ENCODE results near the gene MZF1.
A peak's percentile ranks its signal among the peaks of the same experiment; 100 is the strongest.
"Not testable (repeated sequence)": the region's sequence is repeated elsewhere in the genome, so short reads cannot be mapped to it uniquely, and the experiment has no call there.

The MZF1 gene

DNA sequence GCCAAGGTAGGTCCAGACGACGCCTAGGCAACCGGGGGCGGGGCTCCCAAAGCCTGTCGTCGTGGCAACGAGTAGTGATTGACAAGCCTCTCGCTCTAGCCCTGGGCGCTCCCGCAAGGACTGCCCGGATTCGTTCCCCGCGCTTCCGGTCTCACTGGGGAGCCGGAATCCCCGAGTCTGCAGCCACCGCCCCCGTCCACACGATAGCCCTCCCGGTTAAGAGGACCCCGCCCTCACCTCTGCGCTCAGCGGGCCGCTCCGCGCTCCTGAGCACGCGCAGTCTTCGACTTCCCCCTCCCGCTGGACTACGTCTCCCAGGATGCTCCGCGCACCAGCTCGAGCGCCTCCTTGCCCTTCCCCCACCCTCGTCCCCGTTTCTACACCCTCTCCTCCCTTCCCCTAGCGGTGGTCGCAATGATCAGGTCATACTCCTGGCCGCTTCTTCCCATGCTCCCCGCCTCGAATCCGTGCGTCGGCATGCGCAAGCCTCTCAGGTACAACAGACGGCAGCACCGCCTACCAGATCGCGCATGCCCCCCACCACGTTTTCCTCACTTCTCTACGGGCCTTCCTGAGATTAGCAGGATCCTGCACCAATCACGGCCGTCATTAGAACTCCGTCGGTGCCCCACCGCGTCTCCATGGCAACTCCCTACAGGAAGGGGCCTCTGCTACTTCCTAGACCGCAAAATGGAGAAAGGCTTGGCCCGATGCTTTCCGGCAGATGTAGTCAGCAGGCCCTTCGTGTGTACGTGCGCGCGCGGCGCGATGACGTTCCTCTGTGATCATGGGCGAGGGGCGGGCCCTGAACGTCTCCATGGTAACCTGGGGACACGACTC, at the start of gene MZF1:
Gene MZF1 (minus strand): TSS at position 518 of the 840 bp plus-strand sequence. CDS start 1,946 bp downstream, outside the sequence.
- DNase-seq (ENCODE audit: low spot score) = peak; percentile 96

DNA sequence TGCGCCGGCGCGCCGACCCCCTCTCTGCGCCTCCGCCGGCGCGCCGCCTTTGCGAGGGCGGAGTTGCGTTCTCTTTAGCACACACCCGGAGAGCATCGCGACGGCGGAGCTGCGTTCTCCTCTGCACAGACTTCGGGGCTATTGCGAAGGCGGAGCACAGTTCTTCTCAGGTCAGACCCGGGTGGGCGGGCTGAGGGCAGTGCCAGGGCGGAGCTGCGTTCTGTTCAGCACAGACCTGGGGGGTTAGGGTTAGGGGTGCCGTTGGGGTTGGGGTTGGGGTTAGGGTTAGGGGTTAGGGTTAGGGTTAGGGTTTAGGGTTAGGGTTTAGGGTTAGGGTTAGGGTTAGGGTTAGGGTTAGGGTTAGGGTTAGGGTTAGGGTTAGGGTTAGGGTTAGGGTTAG, 34.1 kb upstream of the MZF1 start:
- DNase-seq (ENCODE audit: low spot score) = not testable (repeated sequence)

DNA sequence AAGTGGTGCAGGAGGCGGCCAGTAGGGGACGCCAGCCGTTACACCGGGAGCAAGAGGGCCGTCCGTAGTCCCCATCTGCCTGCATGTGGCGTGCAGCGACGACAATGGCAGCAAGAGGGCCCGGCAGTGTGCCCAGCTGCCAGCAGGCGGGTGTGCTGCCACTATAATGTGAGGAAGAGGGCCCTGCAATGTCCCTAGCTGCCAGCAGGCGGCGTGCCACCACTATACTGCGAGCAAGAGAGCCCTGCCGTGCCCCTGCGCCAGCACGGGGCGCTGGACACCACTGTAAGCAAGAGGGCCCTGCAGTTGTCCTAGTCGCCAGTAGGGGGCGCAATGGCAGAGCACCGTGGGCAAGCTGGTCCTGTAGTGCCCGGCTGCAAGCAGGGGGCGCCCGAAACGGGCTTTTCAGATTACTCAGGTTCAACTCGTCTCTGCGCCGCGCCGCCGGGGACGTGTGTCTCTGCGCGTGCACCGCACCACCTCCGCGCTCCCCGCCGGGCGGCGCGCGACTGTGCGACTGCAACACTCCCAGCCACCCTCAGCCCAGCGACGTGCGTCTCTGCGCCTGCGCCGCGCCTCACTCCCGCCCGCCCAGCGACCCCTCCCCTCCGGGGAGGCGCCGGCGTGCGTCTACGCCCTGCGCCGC, 33.2 kb upstream of the MZF1 start:
- not testable (repeated sequence) for DNase-seq (ENCODE audit: low spot score)

DNA sequence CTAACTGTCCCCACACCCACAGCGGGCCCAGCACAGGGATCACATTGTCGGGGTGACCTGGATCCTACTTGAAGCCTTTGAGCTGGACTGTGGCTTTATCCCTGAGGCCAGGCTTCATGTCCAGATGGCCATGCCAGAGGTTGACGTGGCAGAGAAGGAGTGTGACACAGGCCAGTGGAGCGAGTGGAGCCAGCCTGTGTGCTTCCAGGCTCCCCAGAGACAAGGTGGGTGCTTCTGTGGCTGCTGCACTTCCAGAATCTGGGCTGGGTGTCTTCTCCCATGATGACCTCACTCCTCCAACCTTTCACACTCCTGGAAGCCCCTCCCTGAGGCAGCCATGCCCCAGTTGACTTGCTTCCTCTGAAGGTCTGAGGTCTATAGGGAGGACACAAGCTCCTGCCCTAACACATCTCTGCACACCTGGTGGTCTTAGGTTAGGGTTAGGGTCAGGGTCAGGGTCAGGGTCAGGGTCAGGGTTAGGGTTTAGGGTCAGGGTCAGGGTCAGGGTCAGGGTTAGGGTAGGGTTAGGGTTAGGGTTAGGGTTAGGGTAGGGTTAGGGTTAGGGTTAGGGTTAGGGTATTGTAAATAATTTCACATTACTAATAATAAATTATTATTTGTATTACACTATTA, 13.1 kb upstream of the MZF1 start:
- no peak for DNase-seq (ENCODE audit: low spot score)

DNA sequence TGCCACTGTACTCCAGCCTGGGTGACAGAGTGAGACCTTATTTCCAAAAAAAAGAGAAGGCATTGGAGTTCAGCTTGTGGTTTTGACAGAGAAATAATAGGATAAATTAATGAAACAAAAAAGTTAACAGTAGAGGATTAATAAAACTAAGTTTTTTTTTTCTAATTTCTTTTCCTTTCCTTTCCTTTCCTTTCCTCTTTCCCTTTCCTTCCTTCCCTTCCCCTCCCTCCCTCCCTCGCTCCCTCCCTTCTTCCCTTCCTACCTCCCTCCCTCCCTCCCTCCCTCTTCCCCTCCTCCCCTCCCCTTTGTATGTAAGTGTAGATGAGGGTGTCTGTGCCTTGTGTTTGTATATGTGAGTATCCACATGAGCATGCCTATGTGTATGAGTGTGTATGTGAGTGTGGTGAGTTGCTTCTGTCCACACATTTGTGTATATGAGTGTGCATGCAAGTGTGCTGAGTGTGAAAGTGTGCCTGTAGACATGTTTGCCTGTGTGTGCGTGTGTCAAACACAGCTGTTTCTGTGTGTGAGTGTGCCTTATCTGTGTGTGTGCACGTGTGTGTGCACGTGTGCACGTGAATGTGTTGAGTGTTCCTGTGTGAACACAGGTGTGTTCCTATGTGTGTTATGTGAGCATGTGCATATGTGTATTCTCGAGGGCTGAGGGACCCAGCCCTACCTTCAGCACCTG, 12.5 kb upstream of the MZF1 start:
- no peak for DNase-seq (ENCODE audit: low spot score)

DNA sequence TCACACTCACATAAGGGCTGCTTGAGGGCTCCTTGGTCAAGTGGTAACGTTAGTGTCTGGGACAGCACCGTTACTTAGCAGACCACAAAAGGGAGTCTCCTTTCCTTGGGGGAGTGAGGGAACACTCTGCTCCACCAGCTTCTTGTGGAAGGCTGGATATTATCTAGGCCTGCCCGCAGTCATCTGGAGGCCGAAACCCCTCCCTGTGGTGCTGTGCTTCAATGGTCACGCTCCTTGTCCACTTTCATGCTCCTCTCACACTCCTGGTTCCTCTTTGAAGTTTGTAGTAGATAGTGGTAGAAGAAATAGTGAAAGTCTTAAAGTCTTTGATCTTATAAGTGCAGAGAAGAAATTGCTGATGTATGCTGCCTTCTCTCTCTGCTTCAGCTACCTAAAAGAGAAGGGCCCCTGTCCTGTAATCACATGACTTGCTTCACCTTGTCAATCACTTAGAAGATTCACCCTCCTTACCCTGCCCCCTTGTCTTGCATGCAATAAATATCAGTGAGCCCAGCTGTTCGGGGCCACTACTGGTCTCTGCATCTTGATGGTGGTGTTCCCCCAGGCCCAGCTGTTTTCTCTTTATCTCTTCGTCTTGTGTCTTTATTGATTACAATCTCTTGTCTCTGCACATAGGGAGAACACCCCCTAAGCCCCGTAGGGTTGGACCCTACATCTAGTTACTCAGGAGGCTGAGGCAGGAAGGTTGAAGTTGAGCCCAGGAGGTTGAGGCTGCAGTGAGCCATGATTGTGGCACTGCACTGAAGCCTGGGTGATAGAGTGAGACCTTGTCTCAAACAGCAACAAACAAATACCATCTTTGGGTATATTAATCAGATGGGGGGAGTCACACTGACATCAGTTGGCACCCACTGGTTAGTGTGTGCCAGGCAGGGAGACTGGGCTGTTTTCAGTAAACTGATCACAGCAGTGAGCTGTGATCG, 11.6 kb upstream of the MZF1 start:
- DNase-seq (ENCODE audit: low spot score) = no peak

DNA sequence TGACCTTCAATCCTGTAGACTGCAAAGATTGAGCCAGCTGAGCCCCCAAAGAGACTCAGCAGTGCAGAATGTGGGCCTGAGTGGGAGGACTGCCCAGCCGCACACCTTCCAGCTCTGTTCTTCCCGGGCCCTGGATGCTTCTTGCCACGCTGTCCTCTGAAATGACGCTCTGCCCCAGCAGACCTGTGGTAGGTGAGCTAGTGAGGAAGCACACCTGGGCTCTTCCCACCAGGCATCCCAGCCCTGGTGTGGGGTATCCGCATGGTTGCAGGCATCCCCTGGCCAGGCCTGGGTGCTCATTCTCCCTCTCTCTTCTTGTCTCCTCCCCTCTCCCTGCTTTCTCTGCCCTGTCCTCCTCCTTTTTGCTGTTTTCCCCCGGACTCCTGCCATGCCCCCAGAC, 9.8 kb upstream of the MZF1 start:
- no peak for DNase-seq (ENCODE audit: low spot score)

DNA sequence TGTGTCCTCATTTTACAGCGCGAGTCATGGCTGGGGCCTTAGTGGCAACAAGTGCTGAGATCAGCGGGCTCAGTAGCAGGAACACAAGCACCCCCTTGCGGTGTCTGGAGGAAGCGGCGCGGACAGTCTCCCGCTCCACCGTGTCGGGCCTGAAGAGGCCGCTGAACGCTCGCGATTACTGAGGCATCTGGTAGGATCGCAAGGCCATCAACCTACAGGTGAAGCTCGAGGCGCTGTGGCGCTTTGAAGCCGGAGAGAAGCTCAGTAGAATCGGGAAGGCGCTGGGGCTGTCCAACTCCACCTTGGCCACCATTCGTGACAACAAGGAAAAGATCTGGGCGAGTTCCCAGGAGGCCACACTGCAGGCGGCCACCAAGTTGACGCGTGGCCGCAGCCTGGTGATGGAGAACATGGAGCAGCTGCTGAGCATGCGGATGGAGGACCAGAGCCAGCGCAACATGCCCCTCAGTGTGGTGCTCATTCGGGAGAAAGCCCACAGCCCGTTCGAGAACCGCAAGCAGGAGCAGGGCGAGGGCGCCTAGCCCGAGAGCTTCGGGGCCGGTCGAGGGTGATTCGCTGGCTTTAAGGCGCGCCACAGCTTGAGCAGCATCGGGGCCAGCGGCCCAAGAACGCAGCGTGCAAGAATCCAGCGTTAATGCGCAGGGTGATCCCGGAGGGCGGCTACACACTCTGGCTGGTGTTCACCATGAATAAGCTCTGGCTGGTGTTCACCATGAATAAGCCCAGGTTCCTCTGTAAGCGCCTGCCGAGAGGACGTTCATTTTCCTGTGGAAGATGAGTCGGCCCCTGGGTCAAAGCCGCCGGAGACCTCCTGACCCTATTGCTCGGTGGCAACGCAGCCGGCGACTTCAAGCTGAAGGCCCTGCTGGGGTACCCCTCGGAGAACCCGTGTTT, 8.3 kb upstream of the MZF1 start:
- peak; percentile 83 for DNase-seq (ENCODE audit: low spot score)

DNA sequence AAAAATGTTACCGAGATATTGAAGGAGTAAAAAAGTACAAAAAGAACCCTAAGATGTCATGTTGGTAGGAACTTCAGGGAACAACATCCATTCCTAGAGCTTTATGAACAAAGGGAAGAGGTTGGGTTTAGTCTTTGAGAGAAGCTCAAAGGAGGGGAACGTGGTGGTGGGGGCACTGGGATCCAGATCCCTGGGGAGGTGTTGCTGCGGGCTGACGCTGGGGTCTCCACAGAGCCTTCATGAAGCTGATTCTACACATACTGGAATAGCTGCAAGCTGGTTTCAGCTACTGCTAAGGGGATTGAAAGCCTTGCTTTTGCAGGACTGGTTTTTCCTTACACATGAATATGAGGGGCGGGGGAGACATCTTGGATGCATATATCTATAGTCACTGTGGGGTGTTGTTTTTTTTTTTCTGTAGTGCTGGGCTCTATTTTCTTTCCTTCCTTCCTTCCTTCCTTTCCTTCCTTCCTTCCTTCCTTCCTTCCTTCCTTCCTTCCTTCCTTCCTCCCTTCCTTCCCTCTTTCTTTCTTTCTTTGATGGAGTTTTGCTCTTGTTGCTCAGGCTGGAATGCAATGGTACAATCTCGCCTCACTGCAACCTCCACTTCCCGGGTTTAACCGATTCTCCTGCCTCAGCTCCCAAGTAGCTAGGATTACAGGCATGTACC, 6.5 kb upstream of the MZF1 start:
- DNase-seq (ENCODE audit: low spot score) = no peak

DNA sequence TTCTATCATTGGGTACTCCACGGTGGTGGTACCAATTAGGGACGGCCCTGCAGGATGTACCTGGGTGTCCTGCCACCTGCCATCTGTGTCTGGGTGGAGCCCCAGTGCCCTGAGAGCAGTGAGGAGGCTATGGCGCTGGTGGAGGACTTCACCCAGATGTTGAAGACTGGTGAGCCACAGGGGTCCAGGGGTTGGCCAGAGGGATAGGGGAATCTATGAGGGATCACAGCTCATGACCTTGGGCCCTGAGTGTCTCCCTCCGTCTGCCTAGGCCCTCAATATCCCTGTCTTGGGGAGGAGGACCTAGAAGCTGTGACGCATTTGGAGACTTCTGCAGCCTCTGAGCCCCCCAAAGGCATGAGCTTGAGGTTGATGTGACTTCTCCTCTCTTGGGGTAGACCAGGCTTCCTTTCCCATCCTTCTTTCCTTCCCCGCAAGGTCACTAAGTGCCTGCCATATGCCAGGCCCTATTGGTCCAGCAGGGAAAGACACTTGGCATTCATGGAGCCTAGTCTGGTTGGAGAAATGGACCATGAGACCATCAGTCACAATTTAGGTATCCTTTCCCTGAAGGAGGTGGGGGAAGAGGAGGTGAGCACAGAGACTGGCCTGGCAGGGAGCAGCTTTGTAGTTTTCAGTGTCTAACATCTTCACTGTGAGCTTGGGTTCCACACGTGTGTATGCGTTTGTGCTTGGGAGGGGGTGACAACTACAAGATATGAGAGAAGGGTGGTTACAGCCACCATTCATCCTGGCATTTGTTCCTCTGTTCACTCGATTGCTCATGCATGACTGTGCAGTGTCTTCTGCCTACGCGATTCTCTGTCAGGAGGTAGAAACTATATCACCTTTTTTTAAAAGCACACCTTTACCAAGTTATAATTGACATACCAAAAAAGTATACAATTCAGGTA, 5.1 kb upstream of the MZF1 start:
- no peak for DNase-seq (ENCODE audit: low spot score)

DNA sequence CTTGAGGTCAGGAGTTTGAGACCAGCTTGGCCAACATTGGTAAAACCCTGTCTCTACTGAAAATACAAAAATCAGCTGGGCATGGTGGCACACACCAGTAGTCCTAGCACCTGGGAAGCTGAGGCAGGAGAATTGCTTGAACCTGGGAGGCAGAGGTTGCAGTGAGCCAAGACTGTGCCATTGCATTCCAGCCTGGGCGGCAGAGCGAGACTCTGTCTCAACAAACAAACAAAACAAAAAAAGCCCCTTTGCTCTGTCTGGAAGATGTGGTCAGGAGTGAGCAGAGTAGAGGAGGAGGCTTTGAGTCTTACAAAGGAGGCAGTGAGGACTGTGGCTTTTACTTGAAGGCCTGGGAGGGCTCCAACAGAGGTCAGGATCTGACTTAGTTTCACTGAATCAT, 4.4 kb upstream of the MZF1 start:
- DNase-seq (ENCODE audit: low spot score) = not testable (repeated sequence)

DNA sequence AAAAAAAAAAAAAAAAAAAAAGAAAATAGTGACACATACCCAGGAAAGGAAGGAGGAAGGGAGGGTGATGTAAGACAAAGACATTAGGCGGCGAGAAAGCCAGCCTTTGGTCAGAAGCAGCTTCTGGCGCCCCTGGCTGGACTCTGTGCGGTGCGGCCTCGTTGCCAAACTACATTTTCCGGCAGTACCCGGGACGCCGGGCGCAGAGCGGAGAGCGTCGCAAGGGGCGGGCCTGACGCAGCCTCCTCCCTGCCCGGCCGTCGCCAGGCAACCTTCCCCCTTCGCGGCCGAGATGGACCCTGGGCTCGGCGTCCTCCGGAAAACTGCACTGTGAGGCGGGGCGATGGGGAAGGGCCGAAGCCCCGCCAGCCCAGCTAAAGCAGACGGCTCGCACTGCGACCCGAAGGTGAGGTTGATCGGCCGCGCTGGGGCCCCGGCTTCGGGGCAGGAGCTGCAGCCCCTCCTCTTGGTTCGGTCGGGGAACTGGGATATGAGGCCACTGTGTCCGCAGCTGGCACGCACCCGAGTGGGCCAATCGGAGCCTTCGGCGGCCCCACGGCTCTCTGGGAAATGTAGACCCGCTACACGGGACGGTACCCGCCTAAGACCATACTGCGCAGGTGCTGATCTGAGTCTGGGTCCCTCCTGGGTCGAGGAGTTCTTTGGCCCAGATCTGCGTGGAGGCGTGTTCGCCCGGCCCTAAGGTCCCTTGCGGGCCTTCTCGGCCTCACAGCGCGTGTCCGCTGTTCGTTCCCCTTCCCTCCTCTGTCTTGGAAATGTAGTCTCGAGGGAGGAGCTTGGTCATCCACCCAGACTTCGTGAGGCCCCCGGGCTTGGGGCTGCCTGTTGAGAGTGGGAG, 2.3 kb upstream of the MZF1 start:
- peak; percentile 82 for DNase-seq (ENCODE audit: low spot score)

DNA sequence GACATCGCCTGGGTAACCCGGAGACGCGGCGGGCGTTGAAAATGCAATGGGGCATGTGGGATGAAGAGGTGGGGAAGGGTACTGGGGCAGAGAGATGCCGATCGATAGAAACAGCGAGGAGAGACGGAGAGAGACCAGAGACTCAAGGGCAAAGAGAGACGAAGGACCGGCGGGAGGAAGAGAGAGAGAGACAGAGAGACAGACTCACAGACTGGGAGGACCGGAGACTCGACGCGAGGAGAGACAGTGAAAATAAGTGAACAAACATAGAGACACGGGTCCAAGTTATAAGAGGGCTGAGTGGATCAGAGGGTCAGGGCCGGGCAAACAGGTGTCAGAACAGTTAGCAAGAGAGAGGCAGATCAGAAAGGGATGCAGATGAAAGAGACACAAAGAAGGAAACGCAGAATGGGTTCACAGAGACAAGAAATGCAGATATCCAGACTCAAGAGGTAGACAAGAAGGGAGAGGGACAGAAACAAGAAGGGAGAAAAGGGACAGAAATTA, 576 bp upstream of the MZF1 start:
- DNase-seq (ENCODE audit: low spot score) = no peak

DNA sequence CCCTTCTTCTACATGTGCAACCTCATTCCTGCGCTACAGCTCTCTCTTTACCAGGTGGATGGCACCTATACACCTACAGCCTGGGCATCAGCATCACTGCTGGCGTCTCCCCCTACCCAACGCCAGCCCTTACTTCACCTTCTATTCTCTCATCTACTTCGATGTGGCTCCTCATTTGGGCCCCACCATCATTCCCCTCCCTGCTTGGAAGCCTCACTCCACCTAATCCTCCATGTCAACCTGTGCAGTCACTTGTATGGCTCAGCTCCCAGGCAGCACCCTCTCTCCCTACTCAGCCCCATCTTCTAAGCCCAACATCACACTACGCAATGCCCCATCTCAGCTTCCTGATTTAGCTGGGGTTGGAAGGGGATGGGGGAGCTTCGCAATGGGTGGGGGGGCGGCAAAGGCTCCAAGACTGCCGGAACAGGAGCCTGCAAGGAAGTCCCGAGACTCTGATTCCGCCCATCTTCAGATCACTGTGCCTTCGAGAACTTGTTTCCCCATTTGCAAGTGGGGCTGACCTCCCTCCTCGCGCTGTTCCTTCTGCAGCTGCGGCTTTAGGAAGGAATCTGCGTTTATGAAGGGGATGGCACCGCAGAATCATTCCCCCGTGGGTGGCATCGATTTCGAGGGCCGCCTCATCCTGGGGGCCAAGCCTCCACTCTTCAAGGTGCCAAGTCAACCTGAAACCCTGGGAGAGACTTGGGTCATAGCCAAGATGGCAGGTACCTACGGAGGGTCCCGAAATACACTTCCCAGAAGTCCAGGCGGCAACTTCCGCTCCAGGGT, 913 bp downstream of the MZF1 start:
- DNase-seq (ENCODE audit: low spot score) = no peak

DNA sequence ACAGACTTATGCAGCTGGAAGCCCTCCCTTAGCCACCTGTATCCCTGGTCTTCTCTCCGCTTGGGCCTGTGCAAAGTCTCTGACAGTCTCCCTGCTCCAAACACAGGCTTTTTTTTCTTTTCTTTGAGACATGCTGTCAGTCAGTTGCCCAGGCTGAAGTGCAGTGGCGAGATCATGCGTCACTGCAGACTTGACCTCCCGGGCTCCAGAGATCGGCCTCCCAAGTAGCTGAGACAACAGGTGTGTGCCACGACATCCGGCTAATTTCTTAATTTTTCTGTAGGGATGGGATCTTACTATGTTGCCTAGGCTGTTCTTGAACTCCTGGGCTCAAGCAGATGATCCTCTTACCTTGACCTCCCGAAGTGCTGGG, 1.6 kb downstream of the MZF1 start:
- no peak for DNase-seq (ENCODE audit: low spot score)

DNA sequence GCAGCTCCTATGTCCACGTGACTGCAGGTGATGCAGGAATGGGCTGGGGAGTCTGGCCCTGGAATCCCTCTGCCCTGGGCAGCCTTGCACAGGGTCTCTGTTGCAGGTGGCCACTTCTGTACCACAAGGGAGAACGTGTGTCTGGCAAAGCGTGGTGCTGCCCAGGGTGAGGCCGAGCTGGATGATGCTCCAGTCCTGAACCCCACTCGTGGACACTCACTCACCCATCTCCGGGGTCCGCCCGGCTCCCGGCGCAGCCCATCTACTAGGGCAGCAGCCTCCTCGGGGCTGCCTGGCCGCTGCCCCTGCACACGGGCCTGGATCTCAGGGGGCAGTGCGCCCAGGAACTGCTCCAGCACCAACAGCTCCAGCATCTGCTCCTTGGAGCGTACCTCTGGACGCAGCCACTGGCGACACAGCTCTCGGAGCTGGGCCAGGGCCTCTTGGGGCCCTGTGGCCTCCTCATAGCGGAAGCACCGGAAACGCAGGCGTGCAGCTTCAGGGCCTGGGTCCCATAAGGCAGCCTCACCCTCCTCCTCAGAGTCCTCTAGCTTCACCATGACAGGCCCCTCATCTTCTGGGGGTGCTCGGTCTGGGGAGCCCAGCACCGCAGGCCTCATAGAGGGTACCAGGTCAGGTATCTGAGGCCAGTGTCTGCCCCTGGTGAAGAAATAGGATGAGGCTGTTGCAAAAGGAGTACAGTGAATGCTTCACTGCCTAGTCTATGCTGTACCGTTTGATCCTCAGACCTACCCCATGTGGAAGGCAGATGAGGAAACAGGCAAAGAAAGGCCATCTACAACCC, 2.2 kb downstream of the MZF1 start:
- DNase-seq (ENCODE audit: low spot score) = no peak
